Naive thymus-derived CD4-positive, alpha-beta T cell (primary cell): ENCODE results near the gene SERPINB4. TPM values are rescaled to one million over a fixed set of nuclear protein-coding genes. Genes with fewer than 3 reads are reported as not detected.
"Not testable (repeated sequence)": the region's sequence is repeated elsewhere in the genome, so short reads cannot be mapped to it uniquely, and the experiment has no call there.

Experiments
- ATAC-seq: fragments of 150-1000 bp; cut with Tn5 transposase; 2 replicates; pipeline ENCODE4 v1.10.0; 2021; ENCODE audit warnings: mild to moderate bottlenecking, moderate library complexity
- CTCF ChIA-PET: fragments of 350-600 bp; sonication (Branson Sonifier 250); formaldehyde crosslinking; loops from one replicate; lab custom pipeline; 2021; ENCODE audit warnings: antibody characterized with exemption; lab: Charles Lee
- POLR2A ChIA-PET: fragments of 350-600 bp; sonication (Branson Sonifier 250); formaldehyde crosslinking; loops from one replicate; lab custom pipeline; 2021; ENCODE audit warnings: antibody characterized with exemption, inconsistent platforms; lab: Charles Lee
- DNase-seq, 9 donors: peaks; one replicate each; pipeline versions ENCODE4 v3.0.0 to v3.0.0-alpha.2; 2020 to 2022; ENCODE audit warnings: mixed read lengths in 1 of 9
- H3K27ac ChIP-seq: one replicate; pipeline ENCODE4 v1.7.0; 2013; ENCODE audit warnings: mild to moderate bottlenecking, low read depth, low read length, moderate library complexity
- H3K27me3 ChIP-seq, 2 donors: one replicate each; pipeline ENCODE4 v1.7.0; 2013; ENCODE audit warnings: low read length in 2 of 2, mild to moderate bottlenecking in 2 of 2, moderate library complexity in 2 of 2; ENCODE audit not compliant: control insufficient read depth in 2 of 2, insufficient read depth in 2 of 2
- H3K36me3 ChIP-seq, 3 experiments: 1 replicate in 2 of 3; 2 replicates in 1 of 3; pipeline ENCODE4 v1.7.0; 2013; ENCODE audit warnings: low read length in 3 of 3, mild to moderate bottlenecking in 3 of 3, moderate library complexity in 1 of 3; ENCODE audit not compliant: insufficient read depth in 3 of 3, control insufficient read depth in 2 of 3
- H3K4me1 ChIP-seq, 2 donors: one replicate each; pipeline ENCODE4 v1.7.0; 2013; ENCODE audit warnings: low read length in 2 of 2, mild to moderate bottlenecking in 2 of 2, moderate library complexity in 1 of 2; ENCODE audit not compliant: control insufficient read depth in 2 of 2, insufficient read depth in 2 of 2
- H3K4me3 ChIP-seq: 2 replicates; pipeline ENCODE4 v1.7.0; 2013; ENCODE audit warnings: mild to moderate bottlenecking, low read length
- H3K9me3 ChIP-seq, 3 experiments: 1 replicate in 2 of 3; 2 replicates in 1 of 3; pipeline ENCODE4 v1.7.0; 2013; ENCODE audit warnings: low read length in 3 of 3; ENCODE audit not compliant: control insufficient read depth in 2 of 3
- H3K27ac Mint-ChIP-seq, 9 donors: one replicate each; pipeline ENCODE4 v1.8.0; 2020 to 2022; ENCODE audit warnings: mixed read lengths in 9 of 9, mild to moderate bottlenecking in 8 of 9, moderate library complexity in 5 of 9, inconsistent platforms in 2 of 9
- H3K27me3 Mint-ChIP-seq, 5 donors: one replicate each; pipeline ENCODE4 v1.8.0; 2021 to 2022; ENCODE audit warnings: mixed read lengths in 5 of 5, mild to moderate bottlenecking in 1 of 5
- H3K36me3 Mint-ChIP-seq, 5 donors: one replicate each; pipeline ENCODE4 v1.8.0; 2020 to 2022; ENCODE audit warnings: mixed read lengths in 5 of 5, mild to moderate bottlenecking in 3 of 5, inconsistent platforms in 1 of 5
- H3K4me1 Mint-ChIP-seq, 7 donors: one replicate each; pipeline ENCODE4 v1.8.0; 2020 to 2022; ENCODE audit warnings: mixed read lengths in 7 of 7, mild to moderate bottlenecking in 3 of 7, inconsistent platforms in 1 of 7
- H3K4me3 Mint-ChIP-seq, 10 donors: one replicate each; pipeline ENCODE4 v1.8.0; 2020 to 2022; ENCODE audit warnings: mild to moderate bottlenecking in 10 of 10, mixed read lengths in 10 of 10, moderate library complexity in 6 of 10, inconsistent platforms in 2 of 10
- H3K9me3 Mint-ChIP-seq, 11 donors: one replicate each; pipeline ENCODE4 v1.8.0; 2020 to 2022; ENCODE audit warnings: mixed read lengths in 11 of 11, mild to moderate bottlenecking in 4 of 11, inconsistent platforms in 1 of 11, moderate library complexity in 1 of 11
- intact Hi-C, 2 donors: fragments of 100-400 bp; cut with micrococcal nuclease; formaldehyde crosslinking; loops; one replicate each; pipeline ENCODE4 v1.15.1; 2023
- polyA plus RNA-seq, 2 donors: library from polyadenylated mRNA; unstranded; fragments of 300-500 nt; fragmentation: Illumina TruSeq; gene quantifications; one replicate each; pipeline ENCODE4 v1.2.3, GENCODE V29; 2021
- total RNA-seq, 6 experiments: library from RNA in 5 of 6; stranded (reverse) in 5 of 6; gene quantifications; 1 replicate in 5 of 6; 2 replicates in 1 of 6; pipeline ENCODE4 v1.2.3 and lab custom pipeline; 2021 to 2026

Gene SERPINB4
- total and polyA plus RNA-seq, 7 experiments from 2014 or later = not detected

GRCh38 chr18:63681449-63682340, 37.6 kb upstream of the SERPINB4 start:
- Histone ChIP-seq H3K9me3 (no peaks in the 10 kb centered on the region), H3K4me1 (no peaks in the 10 kb centered on the region), H3K4me3 (no peak overlapping the region), H3K27me3 (no peaks in the 10 kb centered on the region), H3K27ac (no peak overlapping the region), H3K36me3 (no peaks in the 10 kb centered on the region)
- Mint-ChIP-seq H3K27me3 (peaks cover 2 to 18% (median 6%) of the 10 kb centered on the region in 5 donors), H3K4me1 (peaks cover 0 to 2% (median 0%) of the 10 kb centered on the region in 7 donors), H3K4me3 (no peak overlapping the region), H3K27ac (no peak overlapping the region), H3K36me3 (no peaks in the 10 kb centered on the region), H3K9me3 (peaks cover 0 to 4% (median 0%) of the 10 kb centered on the region in 11 donors)
- ATAC-seq = no peak
- intact Hi-C loops = no loop called here
- POLR2A ChIA-PET = no interaction called here
- no peak for DNase-seq
- CTCF ChIA-PET = no interaction called here

GRCh38 chr18:63679820-63680606, 36.0 kb upstream of the SERPINB4 start:
- Mint-ChIP-seq H3K4me3 (no peak overlapping the region), H3K27ac (no peak overlapping the region), H3K9me3 (peaks cover 0 to 4% (median 0%) of the 10 kb centered on the region in 11 donors), H3K4me1 (peaks cover 0 to 2% (median 0%) of the 10 kb centered on the region in 7 donors), H3K36me3 (no peaks in the 10 kb centered on the region), H3K27me3 (peaks cover 2 to 15% (median 6%) of the 10 kb centered on the region in 5 donors)
- no peaks in the 10 kb centered on the region for H3K4me1 ChIP-seq
- CTCF ChIA-PET = no interaction called here
- DNase-seq (no peak), ATAC-seq (no peak)
- POLR2A ChIA-PET = no interaction called here
- no peak overlapping the region for H3K4me3 ChIP-seq
- H3K27ac ChIP-seq = no peak overlapping the region
- H3K9me3 ChIP-seq = no peaks in the 10 kb centered on the region
- no peaks in the 10 kb centered on the region for H3K36me3 ChIP-seq
- no peaks in the 10 kb centered on the region for H3K27me3 ChIP-seq
- intact Hi-C loops = loop anchor here in 1 of 2 donors (5.0 kb wide), 1 partner anchor 163 kb away; no protein-coding TSS in a partner anchor

- peaks cover 0 to 2% (median 0%) of the 10 kb centered on the region in 11 donors for H3K9me3 Mint-ChIP-seq
- Histone ChIP-seq H3K27ac (no peak overlapping the region), H3K4me1 (no peaks in the 10 kb centered on the region), H3K4me3 (no peak overlapping the region), H3K9me3 (no peaks in the 10 kb centered on the region), H3K36me3 (no peaks in the 10 kb centered on the region), H3K27me3 (no peaks in the 10 kb centered on the region)
- DNase-seq = no peak
- no peaks in the 10 kb centered on the region for H3K36me3 Mint-ChIP-seq
- no peak for ATAC-seq
- ChIA-PET POLR2A (no interaction called here), CTCF (interaction anchor here (0.7 kb wide), 1 partner anchor 62 kb away, joined by 3 read pairs; no protein-coding TSS in a partner anchor)
- H3K27ac Mint-ChIP-seq = no peak overlapping the region
- H3K4me3 Mint-ChIP-seq = no peak overlapping the region
- H3K4me1 Mint-ChIP-seq = peaks cover 0 to 2% (median 0%) of the 10 kb centered on the region in 7 donors
- intact Hi-C loops = loop anchor here in 1 of 2 donors (5.0 kb wide), 1 partner anchor 160 kb away; no protein-coding TSS in a partner anchor
- peaks cover 0 to under 1% (median 0%) of the 10 kb centered on the region in 5 donors for H3K27me3 Mint-ChIP-seq
These were observed 33.6 kb upstream of the SERPINB4 start for GRCh38 chr18:63677500-63678225.

- no peak for ATAC-seq
- Mint-ChIP-seq H3K36me3 (no peaks in the 10 kb centered on the region), H3K4me1 (peaks cover 0 to 2% (median 0%) of the 10 kb centered on the region in 7 donors), H3K27ac (no peak overlapping the region), H3K9me3 (peaks cover 0 to 2% (median 1%) of the 10 kb centered on the region in 11 donors), H3K4me3 (no peak overlapping the region), H3K27me3 (no peaks in the 10 kb centered on the region)
- Histone ChIP-seq H3K36me3 (no peaks in the 10 kb centered on the region), H3K4me3 (no peak overlapping the region), H3K9me3 (no peaks in the 10 kb centered on the region), H3K4me1 (no peaks in the 10 kb centered on the region), H3K27me3 (no peaks in the 10 kb centered on the region), H3K27ac (no peak overlapping the region)
- intact Hi-C loops = loop anchor here in 1 of 2 donors (5.0 kb wide), 1 partner anchor 159 kb away; no protein-coding TSS in a partner anchor
- DNase-seq = no peak
- POLR2A ChIA-PET = no interaction called here
- CTCF ChIA-PET = no interaction called here
These were observed 32.7 kb upstream of the SERPINB4 start for GRCh38 chr18:63676526-63677323.

- ChIA-PET POLR2A (no interaction called here), CTCF (no interaction called here)
- Histone ChIP-seq H3K36me3 (no peaks in the 10 kb centered on the region), H3K4me3 (no peak overlapping the region), H3K4me1 (no peaks in the 10 kb centered on the region), H3K27me3 (no peaks in the 10 kb centered on the region), H3K27ac (no peak overlapping the region), H3K9me3 (no peaks in the 10 kb centered on the region)
- Mint-ChIP-seq H3K27ac (no peak overlapping the region), H3K27me3 (peaks cover 0 to 6% (median 0%) of the 10 kb centered on the region in 5 donors), H3K4me3 (no peak overlapping the region), H3K36me3 (no peaks in the 10 kb centered on the region), H3K9me3 (peaks cover 4 to 20% (median 13%) of the 10 kb centered on the region in 11 donors), H3K4me1 (no peaks in the 10 kb centered on the region)
- no peak for ATAC-seq
- intact Hi-C loops = no loop called here
- no peak for DNase-seq
These were observed 20.5 kb upstream of the SERPINB4 start for GRCh38 chr18:63664571-63664970.

- DNase-seq, intact Hi-C loops, H3K9me3 ChIP-seq, ATAC-seq, POLR2A ChIA-PET, H3K4me1 Mint-ChIP-seq, H3K27me3 ChIP-seq, H3K27ac Mint-ChIP-seq, H3K36me3 ChIP-seq, H3K4me1 ChIP-seq, H3K27ac ChIP-seq, H3K4me3 ChIP-seq, H3K27me3 Mint-ChIP-seq, CTCF ChIA-PET, H3K36me3 Mint-ChIP-seq, H3K4me3 Mint-ChIP-seq: not testable (repeated sequence)
- H3K9me3 Mint-ChIP-seq = peaks cover 0 to 15% (median 10%) of the 10 kb centered on the region in 11 donors
These were observed 17.7 kb upstream of the SERPINB4 start, which contains the start of gene SERPINB3 for GRCh38 chr18:63661750-63662149. TSS of gene SERPINB3 (minus strand) at chr18:63661893. CDS start at chr18:63661216, 677 bp downstream.
